LNCaP clone FGC (cell line): ENCODE measurements around the gene SCAI.

ENCODE experiments used
- DNase-seq: peaks from one replicate; pipeline ENCODE4 v3.0.0-alpha.2; 2011; ENCODE audit warnings: low read depth
- H3K4me3 ChIP-seq: 2 replicates; pipeline ENCODE4 v1.5.1; 2011; ENCODE audit warnings: mild to moderate bottlenecking, low read depth, low read length, control low read depth
- CTCF ChIP-seq: IDR thresholded peaks from 2 replicates; pipeline ENCODE4 v1.5.1; 2012; ENCODE audit warnings: mild to moderate bottlenecking; ENCODE audit not compliant: control insufficient read depth, insufficient read depth; ENCODE audit errors: extremely low read depth

SCAI gene

GRCh38 chr9:125147401-125147951 lies 4.1 kb upstream of the SCAI start:
- TF ChIP-seq CTCF: no peak
- no peak for DNase-seq
- no peak overlapping the region for H3K4me3 ChIP-seq

GRCh38 chr9:125146247-125146646 lies 2.9 kb upstream of the SCAI start:
- no peak overlapping the region for H3K4me3 ChIP-seq
- DNase-seq: peak; percentile 54
- TF ChIP-seq CTCF: no peak

- no peak for TF ChIP-seq CTCF
- DNase-seq: no peak
- no peak overlapping the region for H3K4me3 ChIP-seq
These were observed 2.1 kb upstream of the SCAI start for GRCh38 chr9:125145425-125145824.

DNA sequence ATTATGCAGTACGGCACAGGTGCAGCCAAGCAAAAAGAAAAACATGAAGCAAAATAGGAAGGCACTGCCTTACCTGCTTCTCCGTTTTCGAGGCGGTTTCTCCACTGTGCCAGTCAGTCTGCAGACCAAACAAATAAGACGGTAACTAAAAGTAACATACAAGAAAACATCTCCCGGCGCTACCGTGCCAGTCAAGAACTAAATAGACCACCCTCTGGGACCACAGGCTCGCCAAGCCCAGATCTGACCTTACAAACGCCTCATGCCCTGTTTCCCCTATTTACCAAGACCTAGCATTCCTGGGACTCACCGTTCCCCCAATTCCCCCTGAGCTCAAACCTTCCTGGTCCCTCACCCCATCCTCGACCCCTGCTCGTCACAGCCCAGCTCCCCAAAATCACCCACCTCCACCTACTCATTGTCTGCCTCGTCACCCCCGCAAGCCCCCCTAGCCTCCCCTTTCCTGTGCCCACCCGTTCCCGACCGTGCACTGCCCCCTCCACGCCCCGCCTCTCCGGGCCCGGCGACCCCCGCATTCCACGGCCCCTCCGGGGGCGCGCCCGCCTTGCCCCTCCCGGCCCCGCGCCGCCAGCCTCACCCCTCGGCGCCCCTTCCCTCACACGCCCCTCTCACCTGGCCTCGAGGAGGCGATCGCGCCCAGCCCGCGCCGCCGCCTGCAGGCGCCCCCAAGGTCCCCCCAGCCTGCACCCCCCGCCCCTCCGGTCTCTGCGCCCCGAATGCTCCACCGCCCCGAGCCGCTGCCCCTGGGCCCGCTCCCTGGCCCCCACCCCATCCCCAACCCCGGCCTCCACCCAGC lies 560 bp downstream of the SCAI start:
- H3K4me3 ChIP-seq: peak overlapping the region; percentile 55
- TF ChIP-seq CTCF: no peak
- no peak for DNase-seq

- no peak for DNase-seq
- H3K4me3 ChIP-seq: no peak overlapping the region
- TF ChIP-seq CTCF: no peak
These were observed 1.6 kb downstream of the SCAI start for GRCh38 chr9:125141751-125142150.

DNA sequence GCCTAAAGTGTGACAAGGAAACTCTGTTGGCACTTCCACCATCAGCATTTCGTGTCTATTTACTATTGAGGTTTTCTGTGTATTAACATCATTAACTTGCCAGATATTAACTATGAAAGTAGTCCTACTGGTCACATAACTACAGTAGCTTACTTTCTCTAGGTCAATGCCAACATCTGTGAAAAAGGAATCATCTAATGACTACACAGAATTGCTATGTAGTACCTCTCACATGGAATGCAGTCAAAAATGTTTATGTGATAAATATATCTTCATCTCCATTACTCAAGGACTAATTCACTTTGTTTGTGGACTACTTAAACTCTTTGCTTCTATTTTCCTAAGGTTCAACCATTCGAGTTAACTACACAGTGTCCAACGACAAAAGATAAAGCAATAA lies 2.1 kb downstream of the SCAI start:
- H3K4me3 ChIP-seq: no peak overlapping the region
- no peak for TF ChIP-seq CTCF
- DNase-seq: no peak
